ENCODE results near the gene SFXN1. TPM values are rescaled to one million over a fixed set of nuclear protein-coding genes. Genes with fewer than 3 reads are reported as not detected.

SFXN1 gene
- total and polyA plus RNA-seq, 9 of the 15 experiments (the other 6 are each of a cell fraction or from before 2014, with no cell fraction given), result 31.8 to 261 (median 113) TPM

DNA sequence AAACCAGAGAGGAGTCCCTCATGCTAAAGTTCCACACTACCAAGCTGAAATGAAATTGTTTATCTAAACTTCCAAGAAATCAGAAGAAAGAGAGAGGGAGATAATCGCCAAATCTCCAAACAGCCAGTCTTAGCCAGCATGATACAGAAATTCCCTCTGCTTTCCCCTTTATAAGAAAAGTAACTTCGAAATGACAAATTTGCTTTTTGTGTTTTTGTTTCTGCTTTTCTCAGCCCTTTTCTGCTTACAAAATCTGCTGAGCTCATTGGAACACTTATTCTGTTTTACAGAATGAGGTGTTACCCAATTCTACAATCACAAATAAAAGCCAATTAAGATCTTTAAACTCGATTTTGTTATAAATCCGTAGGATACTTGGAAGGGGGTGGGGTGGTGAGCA lies 72.9 kb downstream of the SFXN1 start:
- DNase-seq (ENCODE audit: extremely low read depth in 1 of 4, low spot score in 3 of 4) (no peak), FAIRE-seq (no peak), ATAC-seq (no peak)
- BruUV-seq (replicated peaks), result no TSS peak
- Histone ChIP-seq H2AFZ (ENCODE audit: low read depth, low read length) (no peak overlapping the region), H3K4me1 (replicated peaks in 1 of 2; ENCODE audit: control insufficient read depth in 2 of 2, insufficient read depth in 2 of 2, low read length in 2 of 2) (no peaks in the 10 kb centered on the region), H3K79me2 (ENCODE audit: control insufficient read depth, insufficient read depth, low read length) (no peaks in the 10 kb centered on the region), H3K27me3 (ENCODE audit: control insufficient read depth in 2 of 2, insufficient read depth in 2 of 2, low read length in 2 of 2) (peaks cover 27 to 56% of the 10 kb centered on the region in 2 experiments), H3K36me3 (ENCODE audit: control insufficient read depth, insufficient read depth, low read length) (no peaks in the 10 kb centered on the region), H3K9ac (ENCODE audit: insufficient read depth in 1 of 2, low read depth in 2 of 2, low read length in 2 of 2) (no peak overlapping the region), H4K20me1 (replicated peaks; ENCODE audit: control insufficient read depth, insufficient read depth, low read length) (0 out of 2 replicates have a peak, but pooled peaks cover 4% of the 10 kb centered on the region), H3K9me1 (ENCODE audit: control insufficient read depth, insufficient read depth, low read length) (no peaks in the 10 kb centered on the region), H3K27ac (ENCODE audit: extremely low read depth, low read depth, low read length) (no peak overlapping the region), H3K9me3 (replicated peaks; ENCODE audit: control insufficient read depth, insufficient read depth, low read depth, low read length) (no peaks in the 10 kb centered on the region), H3K4me2 (ENCODE audit: insufficient read depth, low read length) (no peak overlapping the region), H3K4me3 (no peak overlapping the region)
- TF ChIP-seq JUN (IDR thresholded peaks at IDR 0.05; ENCODE audit: borderline replicate concordance, low read depth, low read length) (no peak), JUN (CRISPR knock-in tag; IDR thresholded peaks at IDR 0.05; ENCODE audit: borderline replicate concordance) (no peak)
- TF ChIP-seq, protein P1, sequence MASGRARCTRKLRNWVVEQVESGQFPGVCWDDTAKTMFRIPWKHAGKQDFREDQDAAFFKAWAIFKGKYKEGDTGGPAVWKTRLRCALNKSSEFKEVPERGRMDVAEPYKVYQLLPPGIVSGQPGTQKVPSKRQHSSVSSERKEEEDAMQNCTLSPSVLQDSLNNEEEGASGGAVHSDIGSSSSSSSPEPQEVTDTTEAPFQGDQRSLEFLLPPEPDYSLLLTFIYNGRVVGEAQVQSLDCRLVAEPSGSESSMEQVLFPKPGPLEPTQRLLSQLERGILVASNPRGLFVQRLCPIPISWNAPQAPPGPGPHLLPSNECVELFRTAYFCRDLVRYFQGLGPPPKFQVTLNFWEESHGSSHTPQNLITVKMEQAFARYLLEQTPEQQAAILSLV (tag; IDR thresholded peaks at IDR 0.05), result no peak
- intact Hi-C loops (cut with micrococcal nuclease) (no loop called here), in situ Hi-C loops (cut with MboI) (no loop called here)
- POLR2A ChIA-PET, result interaction anchor here (1.1 kb wide), 1 partner anchor 59 kb away, joined by 4 read pairs; no protein-coding TSS in a partner anchor
- CTCF ChIA-PET (ENCODE audit: low intra/inter-chr PET ratio), result no interaction called here
- 0% methylated on average over 4 of the region's 4 CpGs for WGBS (ENCODE audit: insufficient coverage, low coverage, missing lambda C conversion rate)

DNA sequence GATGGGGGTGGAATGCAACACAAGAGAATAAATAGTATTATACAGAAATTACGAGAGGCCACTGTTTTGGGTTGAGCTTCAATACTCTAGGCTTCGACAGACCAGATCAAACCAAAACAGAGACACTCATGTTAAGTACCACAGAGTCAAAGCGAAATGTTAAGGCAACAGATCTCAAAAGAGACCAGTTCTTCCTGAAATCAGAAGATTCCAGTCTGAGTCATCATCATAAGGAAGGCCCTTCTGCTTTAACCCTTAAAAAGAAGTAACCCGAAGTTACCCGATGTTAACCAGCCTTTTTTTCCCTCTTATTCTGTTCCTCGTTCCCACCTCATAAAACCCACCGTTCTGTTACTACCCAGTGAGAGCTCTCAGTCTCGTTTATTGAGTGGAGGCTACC lies 75.9 kb downstream of the SFXN1 start:
- Histone ChIP-seq H3K36me3 (ENCODE audit: control insufficient read depth, insufficient read depth, low read length) (no peaks in the 10 kb centered on the region), H3K4me1 (replicated peaks in 1 of 2; ENCODE audit: control insufficient read depth in 2 of 2, insufficient read depth in 2 of 2, low read length in 2 of 2) (no peaks in the 10 kb centered on the region), H3K9me3 (replicated peaks; ENCODE audit: control insufficient read depth, insufficient read depth, low read depth, low read length) (no peaks in the 10 kb centered on the region), H2AFZ (ENCODE audit: low read depth, low read length) (no peak overlapping the region), H3K27ac (ENCODE audit: extremely low read depth, low read depth, low read length) (no peak overlapping the region), H3K27me3 (ENCODE audit: control insufficient read depth in 2 of 2, insufficient read depth in 2 of 2, low read length in 2 of 2) (peaks cover 10 to 38% of the 10 kb centered on the region in 2 experiments; a peak in 3 of 5 replicates), H3K9me1 (ENCODE audit: control insufficient read depth, insufficient read depth, low read length) (no peaks in the 10 kb centered on the region), H4K20me1 (replicated peaks; ENCODE audit: control insufficient read depth, insufficient read depth, low read length) (0 out of 2 replicates have a peak, but pooled peaks cover 4% of the 10 kb centered on the region), H3K4me3 (no peak overlapping the region), H3K9ac (ENCODE audit: insufficient read depth in 1 of 2, low read depth in 2 of 2, low read length in 2 of 2) (no peak overlapping the region), H3K4me2 (ENCODE audit: insufficient read depth, low read length) (no peak overlapping the region), H3K79me2 (ENCODE audit: control insufficient read depth, insufficient read depth, low read length) (no peaks in the 10 kb centered on the region)
- POLR2A ChIA-PET, result no interaction called here
- intact Hi-C loops (cut with micrococcal nuclease), result no loop called here
- no peak for ATAC-seq
- 0% methylated on average over 8 of the region's 8 CpGs for WGBS (ENCODE audit: insufficient coverage, low coverage, missing lambda C conversion rate)
- no peak for FAIRE-seq
- no peak for DNase-seq (ENCODE audit: extremely low read depth in 1 of 4, low spot score in 3 of 4)
- CTCF ChIA-PET (ENCODE audit: low intra/inter-chr PET ratio), result no interaction called here
- in situ Hi-C loops (cut with MboI), result no loop called here
- no TSS peak for BruUV-seq (replicated peaks)
- TF ChIP-seq TCF7L2 (IDR thresholded peaks at IDR 0.05; ENCODE audit: low read depth, low read length), result no peak
- no peak for TF ChIP-seq SREBF2 (CRISPR knock-in tag; IDR thresholded peaks at IDR 0.05)
- no peak for TF ChIP-seq LEF1 (IDR thresholded peaks at IDR 0.05)
- TF ChIP-seq, protein P2, sequence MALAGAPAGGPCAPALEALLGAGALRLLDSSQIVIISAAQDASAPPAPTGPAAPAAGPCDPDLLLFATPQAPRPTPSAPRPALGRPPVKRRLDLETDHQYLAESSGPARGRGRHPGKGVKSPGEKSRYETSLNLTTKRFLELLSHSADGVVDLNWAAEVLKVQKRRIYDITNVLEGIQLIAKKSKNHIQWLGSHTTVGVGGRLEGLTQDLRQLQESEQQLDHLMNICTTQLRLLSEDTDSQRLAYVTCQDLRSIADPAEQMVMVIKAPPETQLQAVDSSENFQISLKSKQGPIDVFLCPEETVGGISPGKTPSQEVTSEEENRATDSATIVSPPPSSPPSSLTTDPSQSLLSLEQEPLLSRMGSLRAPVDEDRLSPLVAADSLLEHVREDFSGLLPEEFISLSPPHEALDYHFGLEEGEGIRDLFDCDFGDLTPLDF (CRISPR knock-in tag; IDR thresholded peaks at IDR 0.05), result no peak
- no peak for TF ChIP-seq GABPB1 (CRISPR knock-in tag; IDR thresholded peaks at IDR 0.05)
- TF ChIP-seq, protein P3, sequence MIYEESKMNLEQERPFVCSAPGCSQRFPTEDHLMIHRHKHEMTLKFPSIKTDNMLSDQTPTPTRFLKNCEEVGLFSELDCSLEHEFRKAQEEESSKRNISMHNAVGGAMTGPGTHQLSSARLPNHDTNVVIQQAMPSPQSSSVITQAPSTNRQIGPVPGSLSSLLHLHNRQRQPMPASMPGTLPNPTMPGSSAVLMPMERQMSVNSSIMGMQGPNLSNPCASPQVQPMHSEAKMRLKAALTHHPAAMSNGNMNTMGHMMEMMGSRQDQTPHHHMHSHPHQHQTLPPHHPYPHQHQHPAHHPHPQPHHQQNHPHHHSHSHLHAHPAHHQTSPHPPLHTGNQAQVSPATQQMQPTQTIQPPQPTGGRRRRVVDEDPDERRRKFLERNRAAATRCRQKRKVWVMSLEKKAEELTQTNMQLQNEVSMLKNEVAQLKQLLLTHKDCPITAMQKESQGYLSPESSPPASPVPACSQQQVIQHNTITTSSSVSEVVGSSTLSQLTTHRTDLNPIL (CRISPR knock-in tag; IDR thresholded peaks at IDR 0.05), result no peak
- no peak for TF ChIP-seq SETDB1 (IDR thresholded peaks at IDR 0.05; ENCODE audit: low read length)

All from K562 (cell line).